ENCODE measurements around the gene PCDHGA1.

- TF ChIP-seq CTCF (conservative IDR thresholded peaks at IDR 0.05; ENCODE audit: low read depth, low read length) (no peak), EZH2 (IDR thresholded peaks at IDR 0.05; ENCODE audit: borderline replicate concordance, low read depth, low read length, poor library complexity, severe bottlenecking) (no peak)
Measured at GRCh38 chr5:141303756-141304155, 26.6 kb upstream of the PCDHGA1 start, which contains the start of gene SLC25A2.

All from A673 (cell line).